A549 treated with AZD9567 at 1 μM for 4 hours (cell line): ENCODE results near the gene MGRN1. TPM values are rescaled to one million over a fixed set of nuclear protein-coding genes. Genes with fewer than 3 reads are reported as not detected.

Experiments used
- total RNA-seq: library from RNA; stranded (reverse); fragments of 200-300 nt; extraction: Qiagen RNA extraction; gene quantifications from 5 replicates; pipeline ENCODE4 v1.2.3, GENCODE V29; 2022; ENCODE audit not compliant: insufficient read depth

MGRN1 gene
- total RNA-seq, result 40.8 to 50.4 TPM (median 44.0 TPM) in 5 replicates

GRCh38 chr16:4624015-4624826, at the start of gene MGRN1:
Gene MGRN1, plus strand, starts transcription at chr16:4624826. Its CDS starts 135 bp downstream, at chr16:4624961.

GRCh38 chr16:4614571-4615383, 9.8 kb upstream of the MGRN1 start, which contains the start of gene UBALD1:
Gene UBALD1, minus strand, starts transcription at chr16:4614888. Its CDS starts 91 bp downstream, at chr16:4614797.

GRCh38 chr16:4693296-4693955, 68.8 kb downstream of the MGRN1 start, which contains the start of gene NUDT16L1:
Gene NUDT16L1, plus strand, starts transcription at chr16:4693562. Its CDS starts 165 bp downstream, at chr16:4693727.

GRCh38 chr16:4734063-4734729, 109.6 kb downstream of the MGRN1 start, which contains the start of the genes ANKS3 and DNAAF8:
Gene ANKS3, minus strand, starts transcription at chr16:4734271. Its CDS starts 4,122 bp downstream, at chr16:4730149.
Gene DNAAF8, plus strand, starts transcription at chr16:4734537. Its CDS starts 1,978 bp downstream, at chr16:4736515.

Other genes starting within 250 kb of the MGRN1 start
- gene CORO7, start 208.2 kb upstream of the MGRN1 start, total RNA-seq, result 7.3 to 23.0 TPM (median 18.8 TPM) in 5 replicates
- 66.5 to 73.6 TPM (median 71.6 TPM) in 5 replicates for gene DNAJA3, start 199.0 kb upstream of the MGRN1 start, total RNA-seq
- 25.0 to 46.7 TPM (median 44.9 TPM) in 5 replicates for gene NMRAL1, start 150.2 kb upstream of the MGRN1 start, total RNA-seq
- gene HMOX2, start 148.4 kb upstream of the MGRN1 start, total RNA-seq, result 64.5 to 136 TPM (median 66.8 TPM) in 5 replicates
- gene CDIP1, start 86.1 kb upstream of the MGRN1 start, total RNA-seq, result 12.3 to 15.7 TPM (median 13.9 TPM) in 5 replicates
- 0.02 to 0.06 TPM (median 0.05 TPM) in 3 of 5 replicates, not detected in the others for gene C16orf96, start 68.5 kb upstream of the MGRN1 start, total RNA-seq
- gene UBALD1, start 9.9 kb upstream of the MGRN1 start, total RNA-seq, result 35.1 to 62.2 TPM (median 56.6 TPM) in 5 replicates
- gene NUDT16L1, start 68.7 kb downstream of the MGRN1 start, total RNA-seq, result 15.7 to 28.4 TPM (median 26.0 TPM) in 5 replicates
- gene ANKS3, start 109.4 kb downstream of the MGRN1 start, total RNA-seq, result 17.4 to 28.8 TPM (median 27.4 TPM) in 5 replicates
- gene DNAAF8, start 109.7 kb downstream of the MGRN1 start, total RNA-seq, result 1.3 to 1.7 TPM (median 1.5 TPM) in 4 of 5 replicates, not detected in the other
- 8.0 to 14.9 TPM (median 8.8 TPM) in 5 replicates for gene ZNF500, start 142.3 kb downstream of the MGRN1 start, total RNA-seq
- gene SEPTIN12, start 163.5 kb downstream of the MGRN1 start, total RNA-seq, result 0.18 to 0.26 TPM in 2 of 5 replicates, not detected in the others
- gene SMIM22, start 170.5 kb downstream of the MGRN1 start, total RNA-seq, result not detected in 5 replicates
- gene ROGDI, start 177.8 kb downstream of the MGRN1 start, total RNA-seq, result 14.7 to 26.6 TPM (median 16.5 TPM) in 5 replicates
- gene GLYR1, start 222.5 kb downstream of the MGRN1 start, total RNA-seq, result 43.4 to 47.9 TPM (median 46.8 TPM) in 5 replicates
- gene UBN1, start 222.7 kb downstream of the MGRN1 start, total RNA-seq, result 27.4 to 28.9 TPM (median 28.1 TPM) in 5 replicates